Smooth muscle cell (in vitro differentiated cells): ENCODE data around the gene C12orf54. TPM values are rescaled to one million over a fixed set of nuclear protein-coding genes. Genes with fewer than 3 reads are reported as not detected.
A peak's percentile ranks its signal among the peaks of the same experiment; 100 is the strongest.
"Not testable (repeated sequence)": the region's sequence is repeated elsewhere in the genome, so short reads cannot be mapped to it uniquely, and the experiment has no call there.

Experiments used
- DNase-seq: peaks from one replicate; lab custom pipeline; 2025; ENCODE audit not compliant: unreplicated experiment; lab: John Stamatoyannopoulos, UW
- H2AFZ ChIP-seq: fragments of 200-600 bp; sonication (generic); 2 replicates; pipeline ENCODE4 v1.6.0; 2016; ENCODE audit warnings: antibody characterized with exemption, low read depth, mild to moderate bottlenecking
- H3F3A ChIP-seq: fragments of 200-600 bp; sonication (generic); 2 replicates; pipeline ENCODE4 v1.6.0; 2017; ENCODE audit warnings: antibody characterized with exemption, low read depth
- H3K27ac ChIP-seq: fragments of 200-600 bp; sonication (generic); 2 replicates; pipeline ENCODE4 v1.5.1; 2016; ENCODE audit warnings: low read depth, mild to moderate bottlenecking
- H3K27me3 ChIP-seq: fragments of 200-600 bp; sonication (generic); 2 replicates; pipeline ENCODE4 v1.6.1; 2016; ENCODE audit warnings: low read depth, mild to moderate bottlenecking
- H3K36me3 ChIP-seq: fragments of 200-600 bp; sonication (generic); 2 replicates; pipeline ENCODE4 v1.5.1; 2016; ENCODE audit warnings: low read depth
- H3K4me1 ChIP-seq: fragments of 200-600 bp; sonication (generic); 2 replicates; pipeline ENCODE4 v1.5.1; 2016; ENCODE audit warnings: low read depth
- H3K4me2 ChIP-seq: fragments of 200-600 bp; sonication (generic); 2 replicates; pipeline ENCODE4 v1.6.0; 2016; ENCODE audit warnings: mild to moderate bottlenecking
- H3K4me3 ChIP-seq: fragments of 200-600 bp; sonication (generic); 2 replicates; pipeline ENCODE4 v1.5.1; 2016; ENCODE audit warnings: mild to moderate bottlenecking
- H3K79me2 ChIP-seq: fragments of 200-600 bp; sonication (generic); 2 replicates; pipeline ENCODE4 v1.6.0; 2016; ENCODE audit warnings: low read depth, mild to moderate bottlenecking
- H3K9ac ChIP-seq: fragments of 200-600 bp; sonication (generic); 2 replicates; pipeline ENCODE4 v1.6.0; 2016; ENCODE audit warnings: low read depth
- H3K9me3 ChIP-seq: fragments of 200-600 bp; sonication (generic); replicated peaks from 2 replicates; pipeline ENCODE4 v1.5.1; 2016; ENCODE audit warnings: low read depth
- H4K20me1 ChIP-seq: fragments of 200-600 bp; sonication (generic); 2 replicates; pipeline ENCODE4 v1.6.0; 2016; ENCODE audit warnings: low read depth
- WGBS: methylation state at CpG from one replicate; pipeline ENCODE4 v1.1.7; 2016; ENCODE audit warnings: low lambda C conversion rate; 5-methylcytosine and 5-hydroxymethylcytosine counted together
- polyA plus RNA-seq: library from polyadenylated mRNA; unstranded; fragments of >200 nt; fragmentation: Nextera tagmentation; extraction: Ambion mirVana; gene quantifications from 2 replicates; pipeline ENCODE4 v1.2.1, GENCODE V29; 2016
- total RNA-seq: library from RNA; depleted of rRNA; stranded (reverse); fragments of >200 nt; gene quantifications from 2 replicates; pipeline ENCODE4 v1.2.3, GENCODE V29; 2014
- TF ChIP-seq, protein P1 (sequence below): fragments of 200-600 bp; sonication (generic); IDR thresholded peaks from 2 replicates; pipeline ENCODE4 v1.5.1; 2017; ENCODE audit warnings: borderline replicate concordance, mild to moderate bottlenecking, antibody characterized with exemption; ENCODE audit not compliant: insufficient read depth, poor library complexity, severe bottlenecking

C12orf54 gene
- total and polyA plus RNA-seq, 2 experiments from 2014 or later = 0.45 to 1.1 TPM

DNA sequence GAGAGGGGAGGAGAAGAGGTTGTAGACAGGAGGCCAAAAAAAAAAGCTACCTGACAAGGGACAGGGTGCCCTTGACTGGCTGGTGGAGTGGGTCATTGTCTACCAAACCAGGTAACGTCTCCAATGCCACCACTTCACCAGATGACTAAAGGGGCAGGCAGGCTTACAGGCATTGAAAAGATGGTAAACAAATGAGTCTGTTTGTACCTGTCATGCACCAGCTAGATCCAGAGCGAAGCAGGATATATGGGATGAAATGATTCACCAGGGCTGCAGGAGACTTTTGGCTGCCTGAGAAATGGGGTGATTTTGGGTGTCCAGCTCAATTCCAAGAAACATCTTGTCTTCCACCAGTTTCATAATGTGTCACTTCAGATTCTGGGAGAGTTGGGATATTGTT is 4.0 kb downstream of the C12orf54 start:
- H3K4me3 ChIP-seq = no peak overlapping the region

DNA sequence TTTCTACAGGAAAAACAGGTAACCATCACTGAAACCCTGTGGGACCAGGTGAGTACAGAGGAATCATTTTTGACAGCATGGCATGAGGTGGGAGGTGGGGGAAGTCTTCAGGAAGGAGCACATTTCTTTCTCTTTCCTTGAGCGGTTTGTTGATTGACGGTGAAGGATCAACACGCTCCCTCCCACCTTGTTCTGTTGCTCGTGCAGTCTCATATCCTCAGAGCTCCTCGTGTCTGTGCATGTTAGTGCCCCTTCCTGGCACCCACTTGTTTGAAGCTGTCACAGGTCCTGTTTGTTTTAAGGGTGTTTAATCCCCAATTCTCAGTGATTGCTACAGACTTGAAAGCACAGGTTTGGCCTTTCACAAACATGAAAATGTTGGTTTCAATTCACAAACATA is 4.4 kb downstream of the C12orf54 start:
- Histone ChIP-seq H3K79me2 (no peaks in the 10 kb centered on the region), H3K4me2 (no peak overlapping the region), H3K9me3 (no peaks in the 10 kb centered on the region), H2AFZ (no peak overlapping the region), H3K4me3 (no peak overlapping the region), H3K9ac (no peak overlapping the region), H3K27ac (no peak overlapping the region), H3K4me1 (peaks cover 2% of the 10 kb centered on the region), H3K27me3 (no peaks in the 10 kb centered on the region), H4K20me1 (no peaks in the 10 kb centered on the region), H3K36me3 (no peaks in the 10 kb centered on the region), H3F3A (no peaks in the 10 kb centered on the region)
- WGBS = 82% methylated on average over 5 of the region's 5 CpGs
- no peak for DNase-seq
- TF ChIP-seq, protein P1, sequence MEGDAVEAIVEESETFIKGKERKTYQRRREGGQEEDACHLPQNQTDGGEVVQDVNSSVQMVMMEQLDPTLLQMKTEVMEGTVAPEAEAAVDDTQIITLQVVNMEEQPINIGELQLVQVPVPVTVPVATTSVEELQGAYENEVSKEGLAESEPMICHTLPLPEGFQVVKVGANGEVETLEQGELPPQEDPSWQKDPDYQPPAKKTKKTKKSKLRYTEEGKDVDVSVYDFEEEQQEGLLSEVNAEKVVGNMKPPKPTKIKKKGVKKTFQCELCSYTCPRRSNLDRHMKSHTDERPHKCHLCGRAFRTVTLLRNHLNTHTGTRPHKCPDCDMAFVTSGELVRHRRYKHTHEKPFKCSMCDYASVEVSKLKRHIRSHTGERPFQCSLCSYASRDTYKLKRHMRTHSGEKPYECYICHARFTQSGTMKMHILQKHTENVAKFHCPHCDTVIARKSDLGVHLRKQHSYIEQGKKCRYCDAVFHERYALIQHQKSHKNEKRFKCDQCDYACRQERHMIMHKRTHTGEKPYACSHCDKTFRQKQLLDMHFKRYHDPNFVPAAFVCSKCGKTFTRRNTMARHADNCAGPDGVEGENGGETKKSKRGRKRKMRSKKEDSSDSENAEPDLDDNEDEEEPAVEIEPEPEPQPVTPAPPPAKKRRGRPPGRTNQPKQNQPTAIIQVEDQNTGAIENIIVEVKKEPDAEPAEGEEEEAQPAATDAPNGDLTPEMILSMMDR = no peak

More for the DNA sequence above, 4.0 kb downstream of the C12orf54 start:
- TF ChIP-seq, protein P1 = no peak
- H3K9me3 ChIP-seq = no peaks in the 10 kb centered on the region
- no peak overlapping the region for H3K27ac ChIP-seq
- H3K36me3 ChIP-seq = no peaks in the 10 kb centered on the region
- H3K9ac ChIP-seq = no peak overlapping the region
- H3F3A ChIP-seq = no peaks in the 10 kb centered on the region
- no peaks in the 10 kb centered on the region for H3K27me3 ChIP-seq
- H3K79me2 ChIP-seq = no peaks in the 10 kb centered on the region
- H3K4me1 ChIP-seq = peaks cover 2% of the 10 kb centered on the region
- 83% methylated on average over 2 of the region's 2 CpGs for WGBS
- H2AFZ ChIP-seq = no peak overlapping the region
- DNase-seq = no peak
- H4K20me1 ChIP-seq = no peaks in the 10 kb centered on the region
- no peak overlapping the region for H3K4me2 ChIP-seq

DNA sequence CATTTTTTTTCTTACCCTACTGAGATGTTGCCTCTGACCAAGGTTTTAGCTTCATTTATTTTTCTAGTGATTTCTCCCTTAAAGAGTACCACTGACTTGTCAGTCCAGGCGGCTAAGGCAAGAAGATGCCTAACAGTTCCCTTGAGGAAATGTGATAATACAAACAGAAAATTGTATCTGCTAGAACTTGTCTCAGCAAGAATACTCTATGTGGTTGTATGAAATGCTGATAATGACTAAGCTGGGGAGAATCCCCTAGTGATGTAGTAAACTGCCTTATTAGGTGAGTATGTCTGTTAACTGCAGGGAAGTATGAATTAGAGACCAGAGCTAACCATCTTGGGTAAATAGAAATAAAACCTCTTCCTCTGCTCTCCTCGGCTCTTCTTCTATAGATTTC is 6.7 kb downstream of the C12orf54 start:
- 8% methylated on average over 2 of the region's 2 CpGs for WGBS
- Histone ChIP-seq H3K4me2 (peak overlapping the region; percentile 66), H3K4me3 (no peak overlapping the region), H3K4me1 (peaks cover 2% of the 10 kb centered on the region), H2AFZ (peak overlapping the region; percentile 91), H3K79me2 (no peaks in the 10 kb centered on the region), H3K36me3 (no peaks in the 10 kb centered on the region), H3K27ac (peak overlapping the region; percentile 76), H4K20me1 (no peaks in the 10 kb centered on the region), H3K9me3 (no peaks in the 10 kb centered on the region), H3F3A (no peaks in the 10 kb centered on the region), H3K9ac (peak overlapping the region; percentile 21), H3K27me3 (no peaks in the 10 kb centered on the region)
- DNase-seq = no peak
- TF ChIP-seq, protein P1 = no peak

DNA sequence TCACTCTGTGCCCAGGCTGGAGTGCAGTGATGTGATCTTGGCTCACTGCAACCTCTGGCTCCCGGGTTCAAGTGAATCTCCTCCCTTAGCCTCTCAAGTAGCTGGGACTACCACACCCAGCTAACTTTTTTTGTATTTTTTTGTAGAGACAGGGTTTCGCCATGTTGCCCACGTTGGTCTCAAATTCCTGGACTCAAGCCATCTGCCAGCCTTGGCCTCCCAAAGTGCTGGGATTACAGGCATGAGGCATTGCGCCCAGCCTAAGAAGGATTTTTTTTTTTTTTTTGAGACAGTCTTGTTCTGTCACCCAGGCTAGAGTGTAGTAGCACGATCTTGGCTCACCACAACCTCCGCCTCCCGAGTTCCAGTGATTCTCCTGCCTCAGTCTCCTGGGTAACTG is 7.2 kb downstream of the C12orf54 start:
- H3K4me3 ChIP-seq, H3K36me3 ChIP-seq, H4K20me1 ChIP-seq, H3K9me3 ChIP-seq, H3K27me3 ChIP-seq, H3K79me2 ChIP-seq, H3F3A ChIP-seq, DNase-seq, H3K4me1 ChIP-seq: not testable (repeated sequence)
- 82% methylated on average over 7 of the region's 7 CpGs for WGBS
- peak overlapping the region; percentile 91 for H2AFZ ChIP-seq
- peak overlapping the region; percentile 66 for H3K4me2 ChIP-seq
- H3K9ac ChIP-seq = peak overlapping the region; percentile 21
- peak overlapping the region; percentile 76 for H3K27ac ChIP-seq

DNA sequence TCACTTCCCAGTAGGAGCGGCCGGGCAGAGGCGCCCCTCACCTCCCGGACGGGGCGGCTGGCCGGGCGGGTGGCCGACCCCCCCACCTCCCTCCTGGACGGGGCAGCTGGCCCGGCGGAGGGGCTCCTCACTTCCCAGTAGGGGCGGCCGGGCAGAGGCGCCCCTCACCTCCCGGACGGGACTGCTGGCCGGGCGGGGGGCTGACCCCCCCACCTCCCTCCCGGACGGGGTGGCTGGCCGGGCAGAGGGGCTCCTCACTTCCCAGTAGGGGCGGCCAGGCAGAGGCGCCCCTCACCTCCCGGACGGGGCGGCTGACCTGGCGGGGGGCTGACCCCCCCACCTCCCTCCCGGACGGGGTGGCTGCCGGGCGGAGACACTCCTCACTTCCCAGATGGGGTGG is 18.0 kb downstream of the C12orf54 start:
- not testable (repeated sequence) for DNase-seq, H3K9me3 ChIP-seq, H3K9ac ChIP-seq, H4K20me1 ChIP-seq, H3K4me1 ChIP-seq, H3K79me2 ChIP-seq, H3K27me3 ChIP-seq, H3K27ac ChIP-seq, H3K4me2 ChIP-seq, H2AFZ ChIP-seq, H3K4me3 ChIP-seq, H3K36me3 ChIP-seq, H3F3A ChIP-seq
- WGBS = 96% methylated on average over 9 of the region's 32 CpGs

DNA sequence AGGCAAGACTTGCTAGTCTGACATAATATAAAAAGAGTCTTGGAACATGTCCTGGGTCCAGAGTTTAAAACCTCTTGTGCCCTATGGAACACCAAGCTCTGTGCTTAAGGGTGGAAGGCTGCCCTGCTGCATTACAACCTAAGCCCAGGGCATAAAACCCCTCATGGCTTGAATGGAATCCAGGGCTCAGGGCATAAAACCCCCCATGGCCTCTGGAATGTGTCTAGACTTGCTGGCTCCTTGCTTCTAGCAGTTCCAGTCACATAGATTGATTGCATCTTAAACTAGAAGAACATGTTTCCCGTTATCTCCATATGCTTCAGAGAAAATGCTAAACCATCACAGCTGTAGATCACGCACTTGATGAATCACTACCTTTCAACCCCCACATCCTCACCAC is 24.5 kb downstream of the C12orf54 start:
- H4K20me1 ChIP-seq, H3K79me2 ChIP-seq, H3K4me2 ChIP-seq, H3K4me3 ChIP-seq, H2AFZ ChIP-seq, H3K27ac ChIP-seq, DNase-seq, H3K27me3 ChIP-seq, H3K4me1 ChIP-seq, H3K9me3 ChIP-seq, H3K36me3 ChIP-seq, H3K9ac ChIP-seq, H3F3A ChIP-seq: not testable (repeated sequence)
- 74% methylated on average over 2 of the region's 2 CpGs for WGBS
